GM18502 (cell line): ENCODE results near the gene ZRANB1.
A peak's percentile ranks its signal among the peaks of the same experiment; 100 is the strongest.
"Not testable (repeated sequence)": the region's sequence is repeated elsewhere in the genome, so short reads cannot be mapped to it uniquely, and the experiment has no call there.

Experiments used
- ATAC-seq: cut with Tn5 transposase; IDR thresholded peaks from one replicate; pipeline ENCODE4 v1.9.1; 2021; ENCODE audit warnings: mild to moderate bottlenecking; ENCODE audit not compliant: unreplicated experiment, poor library complexity

The ZRANB1 gene

GRCh38 chr10:124959564-124959963, 17.6 kb downstream of the ZRANB1 start:
- no peak for ATAC-seq

- ATAC-seq, result no peak
Observed at GRCh38 chr10:124961248-124961570, 19.3 kb downstream of the ZRANB1 start.

DNA sequence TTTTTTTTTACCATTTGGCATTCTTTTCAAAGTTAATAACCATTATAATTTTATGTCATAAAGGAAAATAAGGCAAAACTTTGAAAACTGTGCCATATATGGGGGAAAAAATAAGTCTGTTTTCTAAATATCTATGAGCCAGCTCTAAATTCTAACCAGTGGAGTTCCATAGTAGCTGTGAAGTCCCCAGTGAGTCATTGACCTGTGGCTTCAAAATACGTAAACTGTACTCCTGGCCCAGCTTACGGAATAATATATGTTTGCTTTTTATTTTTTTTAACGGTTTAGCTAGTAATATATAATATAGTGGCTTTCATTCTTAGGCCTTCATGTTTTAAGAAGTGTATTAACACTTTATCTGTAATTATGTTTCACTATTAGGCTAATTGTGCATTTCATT, 20.5 kb downstream of the ZRANB1 start:
- ATAC-seq, result no peak

- no peak for ATAC-seq
Observed at GRCh38 chr10:124963866-124964720, 22.2 kb downstream of the ZRANB1 start.

DNA sequence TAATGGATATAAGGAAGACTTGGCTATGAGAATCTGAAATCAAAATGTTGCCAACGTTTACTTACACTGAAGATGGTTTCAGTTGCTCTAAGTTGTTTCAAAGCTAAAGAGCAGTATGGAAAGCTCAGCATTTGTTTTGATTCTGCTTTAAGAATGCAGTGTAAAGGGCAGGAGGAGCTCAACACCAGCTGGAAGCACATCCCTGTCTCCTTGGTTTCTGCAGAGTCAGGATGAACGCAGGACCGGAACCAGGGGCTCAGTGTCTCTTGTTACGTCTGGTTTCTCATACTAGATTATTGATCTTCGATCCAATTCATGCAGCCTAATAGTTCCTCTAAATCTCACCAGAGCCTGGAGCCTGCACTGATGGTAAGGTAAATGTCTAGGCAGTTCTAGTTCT, 24.1 kb downstream of the ZRANB1 start:
- ATAC-seq, result no peak

GRCh38 chr10:124967255-124967654, 25.3 kb downstream of the ZRANB1 start:
- ATAC-seq, result no peak

DNA sequence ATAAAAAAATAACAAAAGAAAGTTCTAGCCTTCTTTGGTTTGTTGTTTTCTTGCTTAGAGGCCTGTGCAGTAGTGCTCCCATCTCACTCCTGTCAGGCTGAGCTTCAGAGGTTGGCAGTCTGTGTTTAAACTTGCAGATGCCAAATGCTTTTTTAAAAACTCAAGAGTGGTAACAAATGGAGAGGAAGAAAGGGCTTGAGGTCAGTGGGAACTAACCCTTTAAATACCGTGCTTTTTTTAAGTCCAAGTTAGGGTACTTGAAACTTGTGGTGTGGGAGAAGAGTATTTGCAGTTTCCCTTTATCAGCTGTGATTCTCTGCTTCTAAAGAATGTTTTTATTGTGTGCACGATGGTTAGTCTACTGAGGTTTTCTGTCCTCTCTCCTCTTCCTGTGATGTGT, 29.4 kb downstream of the ZRANB1 start:
- peak; percentile 51 for ATAC-seq

DNA sequence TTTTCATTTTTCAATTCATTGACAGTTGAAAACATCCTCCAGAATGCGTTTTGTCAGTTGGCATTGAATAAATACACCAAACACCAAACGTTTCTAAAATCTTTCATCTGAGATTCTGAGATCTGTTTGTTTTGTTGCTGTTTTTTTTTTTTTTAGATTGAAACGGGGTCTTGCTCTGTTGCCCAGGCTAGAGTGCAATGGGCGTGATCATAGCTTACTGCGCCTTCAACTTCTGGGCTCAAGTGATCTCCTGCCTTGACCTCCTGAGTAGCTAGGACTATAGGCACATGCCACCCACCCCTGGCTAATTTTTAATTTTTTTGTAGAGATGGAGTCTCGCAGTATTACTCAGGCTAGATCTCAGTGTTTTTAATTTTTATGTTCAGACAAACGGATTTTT, 30.7 kb downstream of the ZRANB1 start:
- no peak for ATAC-seq

DNA sequence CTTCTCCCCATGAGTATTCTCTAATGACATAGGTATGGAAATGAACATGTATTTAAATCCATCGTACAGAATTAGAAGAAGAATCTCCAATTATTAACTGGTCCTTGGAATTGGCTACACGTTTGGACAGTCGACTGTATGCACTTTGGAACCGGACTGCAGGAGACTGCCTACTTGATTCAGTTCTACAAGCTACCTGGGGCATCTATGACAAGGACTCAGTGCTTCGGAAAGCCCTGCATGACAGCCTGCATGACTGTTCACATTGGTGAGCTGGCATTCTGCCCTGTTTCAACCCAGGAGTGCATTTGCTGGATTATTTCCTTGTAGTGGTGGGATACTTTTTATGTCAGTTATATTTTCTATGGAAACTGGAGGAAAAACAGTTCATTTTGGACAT, 32.2 kb downstream of the ZRANB1 start:
- no peak for ATAC-seq

DNA sequence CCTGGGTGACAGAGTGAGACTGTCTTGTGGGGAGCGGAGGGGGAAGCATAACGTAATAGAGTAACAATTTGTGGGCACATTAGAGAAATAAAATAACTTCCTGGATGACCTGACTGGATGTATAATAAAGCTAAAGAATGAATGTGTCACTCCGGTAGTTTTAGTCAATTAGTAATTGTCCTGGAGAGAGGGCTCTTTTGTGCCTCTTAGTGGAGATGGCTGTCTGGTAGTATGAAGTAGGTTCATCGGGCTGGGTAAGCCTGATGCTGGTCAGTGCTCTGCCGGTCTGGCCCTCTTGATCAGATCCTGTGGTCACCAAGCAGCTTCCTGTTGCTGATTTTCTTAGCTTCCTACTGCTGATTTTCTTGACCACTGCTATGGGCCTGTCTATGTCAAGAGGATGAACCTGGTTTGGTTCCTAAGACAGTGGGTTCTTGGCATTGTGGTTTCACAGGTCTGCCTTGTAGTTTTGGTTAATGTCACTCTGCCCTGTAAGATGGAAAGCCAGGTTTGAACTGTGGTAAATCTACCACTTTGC, 34.1 kb downstream of the ZRANB1 start:
- ATAC-seq, result no peak

- ATAC-seq, result no peak
Observed at GRCh38 chr10:124977161-124977560, 35.2 kb downstream of the ZRANB1 start.

- ATAC-seq, result no peak
Observed at GRCh38 chr10:124977648-124978375, 35.9 kb downstream of the ZRANB1 start.

GRCh38 chr10:124978376-124978725, 36.4 kb downstream of the ZRANB1 start:
- ATAC-seq, result no peak

GRCh38 chr10:124983321-124983720, 41.4 kb downstream of the ZRANB1 start:
- no peak for ATAC-seq

GRCh38 chr10:124984376-124984775, 42.5 kb downstream of the ZRANB1 start:
- ATAC-seq, result no peak

- no peak for ATAC-seq
Observed at GRCh38 chr10:124985162-124985561, 43.2 kb downstream of the ZRANB1 start.

DNA sequence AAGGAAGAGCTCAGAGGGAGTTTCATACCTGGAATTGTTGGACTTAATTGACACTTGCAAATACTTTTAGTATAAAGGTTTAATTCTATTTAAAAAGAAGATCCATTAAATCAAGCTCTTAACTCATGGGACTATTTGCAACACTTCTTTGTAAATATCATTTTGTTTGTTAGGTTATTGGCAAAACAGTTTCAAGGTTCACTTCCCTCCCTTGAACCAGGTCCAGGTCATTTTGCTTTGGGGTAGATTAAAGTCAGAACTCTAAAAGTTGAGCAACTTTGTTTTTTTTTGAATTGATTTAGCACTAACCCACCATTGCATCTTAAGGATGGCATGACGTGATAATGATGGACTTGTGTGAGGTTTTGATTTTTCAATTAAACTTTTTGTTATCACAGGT, 45.9 kb downstream of the ZRANB1 start:
- no peak for ATAC-seq

- not testable (repeated sequence) for ATAC-seq
Observed at GRCh38 chr10:124988753-124989152, 46.8 kb downstream of the ZRANB1 start.

DNA sequence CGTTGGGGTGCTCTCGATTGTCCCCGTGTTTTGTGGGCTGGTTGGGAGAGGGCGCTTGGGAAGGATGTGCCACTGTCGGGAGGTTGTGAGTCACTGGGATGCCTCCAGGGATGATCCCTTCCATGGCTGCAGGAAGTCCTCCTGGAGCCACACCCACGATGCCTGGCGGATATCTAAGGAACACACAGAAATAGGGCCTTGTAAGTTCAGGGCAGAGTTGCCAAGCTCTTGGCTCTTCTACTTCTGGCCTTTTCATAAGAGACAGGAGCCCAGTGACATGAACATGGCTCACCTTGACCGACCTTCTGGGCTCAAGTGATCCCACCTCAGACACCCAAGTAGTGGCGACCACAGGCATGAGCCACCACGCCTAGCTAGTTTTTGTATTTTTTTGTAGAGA, 47.6 kb downstream of the ZRANB1 start:
- ATAC-seq, result no peak

GRCh38 chr10:124990671-124991625, 49.0 kb downstream of the ZRANB1 start:
- no peak for ATAC-seq

DNA sequence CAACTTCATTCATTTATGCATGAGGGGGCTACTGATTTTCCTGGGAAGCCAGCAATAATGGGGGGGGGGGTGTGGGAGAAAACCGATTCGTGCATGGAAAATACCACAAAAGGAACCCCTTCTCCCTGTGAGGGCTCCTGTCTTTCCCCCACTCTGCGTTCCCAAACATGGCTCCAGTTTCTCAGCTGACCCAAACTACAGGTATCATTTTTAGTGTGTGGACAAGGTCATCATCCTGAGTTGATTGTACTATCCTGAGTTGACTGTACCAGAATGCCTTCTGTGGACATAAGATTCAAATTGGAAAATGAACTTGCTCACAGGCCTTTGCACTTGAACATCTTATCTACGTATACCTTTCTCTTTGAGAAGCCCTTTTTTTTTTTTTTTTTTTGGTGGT, 49.9 kb downstream of the ZRANB1 start:
- ATAC-seq, result no peak
